GM21825 (cell line): ENCODE data around the gene MED7.

Source experiments
- ATAC-seq: cut with Tn5 transposase; IDR thresholded peaks from one replicate; pipeline ENCODE4 v1.9.1; 2021; ENCODE audit warnings: mild to moderate bottlenecking, moderate library complexity; ENCODE audit not compliant: unreplicated experiment

MED7 gene

DNA sequence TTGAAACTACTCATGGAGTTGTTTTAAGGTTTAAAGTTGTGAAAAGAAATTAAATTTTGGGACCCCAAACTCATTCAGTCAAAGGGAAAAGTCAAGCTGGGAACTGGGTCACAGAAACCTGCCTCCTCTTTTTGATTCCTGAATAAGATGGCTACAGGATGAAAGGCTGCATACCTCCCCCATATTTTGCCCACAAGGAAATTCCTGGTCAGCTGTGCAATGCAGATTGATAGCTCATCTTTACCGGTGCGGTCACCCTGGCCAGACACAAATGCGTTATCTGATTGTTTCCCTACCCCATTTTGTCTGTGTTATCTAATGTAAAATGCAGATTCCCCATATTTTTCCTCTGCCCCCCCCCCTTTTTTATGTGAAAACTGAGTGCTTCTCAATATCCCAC lies 35.2 kb downstream of the MED7 start:
- no peak for ATAC-seq

DNA sequence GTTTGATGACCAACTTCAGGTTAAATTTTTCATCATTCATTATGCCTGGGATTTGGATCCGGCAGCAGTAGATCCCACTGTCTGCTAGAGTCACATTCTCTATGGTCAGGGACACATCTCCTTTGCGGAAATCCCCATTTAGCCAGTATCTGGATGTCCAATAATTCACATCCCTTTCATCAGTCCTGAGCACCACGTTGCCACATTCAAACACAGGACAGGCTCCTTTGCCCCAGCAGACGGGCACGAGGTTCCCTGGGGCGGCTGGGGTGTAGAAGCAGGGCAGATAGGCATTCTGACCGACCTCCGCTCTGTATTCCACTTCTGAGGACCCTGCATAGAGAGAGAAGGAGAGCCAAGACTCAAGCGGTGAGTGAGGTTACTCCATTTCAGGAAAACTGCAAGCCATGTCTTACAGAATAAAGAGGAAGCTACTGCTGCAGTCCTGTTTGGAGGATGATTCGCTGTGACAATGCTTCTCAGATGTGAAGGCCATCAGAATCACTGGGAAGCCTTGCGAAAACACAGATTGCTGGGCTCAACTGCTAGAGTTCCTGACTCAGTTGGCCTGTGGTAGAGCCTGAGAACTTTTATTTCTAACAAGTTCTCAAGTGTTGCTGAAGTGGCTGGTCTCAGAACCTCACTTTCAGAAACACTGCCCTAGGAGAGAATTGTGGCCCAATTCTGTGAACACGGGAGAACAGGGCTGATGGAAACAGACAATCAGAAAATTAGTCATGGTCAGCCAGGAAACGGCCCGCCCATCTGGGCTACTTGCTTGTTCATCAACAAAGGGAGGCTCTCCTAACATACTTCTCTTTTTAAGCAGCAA lies 35.8 kb downstream of the MED7 start:
- no peak for ATAC-seq

DNA sequence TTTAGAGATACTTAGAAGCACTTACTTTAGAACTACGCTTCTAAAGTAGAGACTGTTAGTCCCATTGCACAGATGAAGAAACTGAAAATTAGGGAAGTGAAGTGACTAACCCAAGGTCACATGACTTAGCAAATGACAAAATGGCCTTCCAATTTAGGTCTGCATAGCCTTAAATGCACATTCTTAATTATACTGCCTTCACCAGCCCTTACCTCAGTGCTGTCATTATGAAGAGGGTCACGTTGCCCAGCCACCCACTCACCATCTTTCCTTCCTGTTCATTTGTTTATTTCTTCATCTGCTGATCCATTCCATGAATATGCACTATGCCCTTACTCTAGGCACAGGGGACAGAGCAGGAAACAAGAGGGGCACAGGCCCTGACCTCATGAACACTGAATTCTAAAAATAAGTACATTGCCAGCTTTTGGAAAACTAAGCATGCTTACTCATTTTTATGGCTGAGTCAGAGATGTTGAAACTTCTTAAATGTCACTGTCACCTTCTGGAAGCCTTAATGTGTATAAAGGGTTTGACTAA lies 42.5 kb downstream of the MED7 start:
- no peak for ATAC-seq

DNA sequence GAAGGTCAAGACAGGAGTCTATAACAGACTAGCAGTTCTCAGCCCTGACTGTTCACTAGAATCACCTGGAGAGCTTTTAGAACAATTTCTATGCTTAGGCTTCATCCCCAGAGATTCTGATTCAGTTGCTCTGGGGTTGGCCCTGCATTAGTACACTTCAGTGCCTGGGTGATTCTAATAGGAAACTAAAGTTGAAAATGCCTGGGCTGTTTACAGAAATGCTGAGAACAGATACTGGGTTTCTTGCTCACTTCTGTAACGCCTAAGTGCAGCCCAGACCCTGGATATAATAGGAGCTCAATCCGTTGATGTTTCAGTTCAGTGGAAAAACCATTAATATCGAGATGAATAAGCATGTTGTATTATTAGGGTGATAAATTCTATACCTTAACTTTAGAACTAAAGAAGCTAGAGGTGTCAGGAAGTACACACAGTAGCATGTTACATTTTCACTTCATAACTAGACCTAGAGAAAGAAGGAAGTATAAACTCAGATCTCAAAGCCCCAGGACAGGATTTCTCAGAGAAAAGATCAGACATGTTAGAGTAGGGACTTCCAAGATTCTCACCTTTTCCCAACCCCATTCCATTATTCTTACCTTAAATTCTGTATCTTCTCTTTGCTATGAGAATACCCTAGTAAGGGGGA lies 54.2 kb downstream of the MED7 start:
- ATAC-seq = peak; percentile 59
